ENCODE measurements around the gene FNDC10. TPM values are rescaled to one million over a fixed set of nuclear protein-coding genes. Genes with fewer than 3 reads are reported as not detected.

Gene FNDC10
- total RNA-seq, 4 donors from 2014 or later, result 4.1 to 6.9 (median 5.7) TPM

- H3K4me3 ChIP-seq, result no peak overlapping the region
- H3K4me1 ChIP-seq, result peaks cover 0 to 15% (median 6%) of the 10 kb centered on the region in 4 donors
- DNase-seq, result no peak
- no peak for TF ChIP-seq POLR2A (IDR thresholded peaks at IDR 0.05)
- TF ChIP-seq CTCF (IDR thresholded peaks at IDR 0.05), result no peak
- H3K36me3 ChIP-seq, result no peaks in the 10 kb centered on the region
- H3K9me3 ChIP-seq, result no peaks in the 10 kb centered on the region
- H3K27ac ChIP-seq, result no peak overlapping the region
- peaks cover 0 to 10% of the 10 kb centered on the region in 2 donors for H3K27me3 ChIP-seq
Observed at GRCh38 chr1:1603671-1604373, 3.9 kb upstream of the FNDC10 start.

GRCh38 chr1:1602968-1603506 lies 3.1 kb upstream of the FNDC10 start:
- Histone ChIP-seq H3K4me1 (peaks cover 0 to 15% (median 6%) of the 10 kb centered on the region in 4 donors), H3K27ac (no peak overlapping the region), H3K9me3 (no peaks in the 10 kb centered on the region), H3K27me3 (peaks cover 0 to 10% of the 10 kb centered on the region in 2 donors), H3K36me3 (no peaks in the 10 kb centered on the region), H3K4me3 (no peak overlapping the region)
- DNase-seq, result no peak
- TF ChIP-seq CTCF (IDR thresholded peaks at IDR 0.05) (no peak), POLR2A (IDR thresholded peaks at IDR 0.05) (no peak)

- peaks cover 0 to 21% (median 6%) of the 10 kb centered on the region in 4 donors for H3K4me1 ChIP-seq
- H3K36me3 ChIP-seq, result no peaks in the 10 kb centered on the region
- peaks cover 0 to 10% of the 10 kb centered on the region in 2 donors for H3K27me3 ChIP-seq
- no peak for DNase-seq
- H3K9me3 ChIP-seq, result no peaks in the 10 kb centered on the region
- TF ChIP-seq CTCF (IDR thresholded peaks at IDR 0.05), result no peak
- no peak for TF ChIP-seq POLR2A (IDR thresholded peaks at IDR 0.05)
- H3K4me3 ChIP-seq, result no peak overlapping the region
- no peak overlapping the region for H3K27ac ChIP-seq
Observed at GRCh38 chr1:1602304-1602967, 2.5 kb upstream of the FNDC10 start.

- TF ChIP-seq POLR2A (IDR thresholded peaks at IDR 0.05) (no peak), CTCF (IDR thresholded peaks at IDR 0.05) (no peak)
- H3K9me3 ChIP-seq, result no peaks in the 10 kb centered on the region
- peaks cover 0 to 22% (median 6%) of the 10 kb centered on the region in 4 donors for H3K4me1 ChIP-seq
- peaks cover 0 to 14% of the 10 kb centered on the region in 2 donors for H3K27me3 ChIP-seq
- H3K27ac ChIP-seq, result no peak overlapping the region
- no peaks in the 10 kb centered on the region for H3K36me3 ChIP-seq
- H3K4me3 ChIP-seq, result no peak overlapping the region
- no peak for DNase-seq
Observed at GRCh38 chr1:1601564-1602303, 1.8 kb upstream of the FNDC10 start.

GRCh38 chr1:1600861-1601563 lies 1.1 kb upstream of the FNDC10 start:
- Histone ChIP-seq H3K27me3 (peaks cover 0 to 14% of the 10 kb centered on the region in 2 donors), H3K27ac (no peak overlapping the region), H3K4me3 (peak overlapping the region in 1 of 4 donors; percentile 59), H3K4me1 (peaks cover 0 to 22% (median 6%) of the 10 kb centered on the region in 4 donors), H3K36me3 (no peaks in the 10 kb centered on the region), H3K9me3 (no peaks in the 10 kb centered on the region)
- peak in 1 of 3 donors; percentile 45 for DNase-seq
- TF ChIP-seq CTCF (IDR thresholded peaks at IDR 0.05) (no peak), POLR2A (IDR thresholded peaks at IDR 0.05) (no peak)
